ENCODE results near the gene ROR2. TPM values are rescaled to one million over a fixed set of nuclear protein-coding genes. Genes with fewer than 3 reads are reported as not detected.
"Not testable (repeated sequence)": the region's sequence is repeated elsewhere in the genome, so short reads cannot be mapped to it uniquely, and the experiment has no call there.

ROR2 gene
- polyA plus RNA-seq, 1 donor, result 3.1 TPM

DNA sequence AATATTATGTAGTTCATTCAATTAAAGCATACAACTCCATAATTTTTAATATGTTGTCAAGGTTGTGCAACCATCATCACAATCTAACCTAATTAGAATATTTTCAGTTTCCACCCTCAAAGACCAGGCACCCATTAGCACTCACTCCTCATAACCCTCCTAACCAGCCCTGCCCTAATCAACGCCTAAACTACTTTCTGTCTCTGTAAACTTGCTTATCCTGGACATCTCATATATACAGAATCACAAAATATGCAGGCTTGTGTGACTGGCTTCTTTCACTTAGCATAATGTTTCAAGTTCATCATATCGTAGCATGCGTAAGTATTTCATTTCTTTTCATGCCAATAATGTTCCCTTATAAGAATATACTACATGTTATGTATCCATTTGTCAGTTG is 391.6 kb downstream of the ROR2 start:
- DNase-seq, result no peak

- no peak for DNase-seq
Observed at GRCh38 chr9:91557327-91557726, 392.7 kb downstream of the ROR2 start.

- no peak for DNase-seq
Observed at GRCh38 chr9:91555132-91555531, 394.9 kb downstream of the ROR2 start.

- no peak for DNase-seq
Observed at GRCh38 chr9:91549177-91549576, 400.9 kb downstream of the ROR2 start.

- DNase-seq, result no peak
Observed at GRCh38 chr9:91547081-91547480, 402.9 kb downstream of the ROR2 start.

GRCh38 chr9:91546574-91546973 is 403.5 kb downstream of the ROR2 start:
- DNase-seq, result no peak

DNA sequence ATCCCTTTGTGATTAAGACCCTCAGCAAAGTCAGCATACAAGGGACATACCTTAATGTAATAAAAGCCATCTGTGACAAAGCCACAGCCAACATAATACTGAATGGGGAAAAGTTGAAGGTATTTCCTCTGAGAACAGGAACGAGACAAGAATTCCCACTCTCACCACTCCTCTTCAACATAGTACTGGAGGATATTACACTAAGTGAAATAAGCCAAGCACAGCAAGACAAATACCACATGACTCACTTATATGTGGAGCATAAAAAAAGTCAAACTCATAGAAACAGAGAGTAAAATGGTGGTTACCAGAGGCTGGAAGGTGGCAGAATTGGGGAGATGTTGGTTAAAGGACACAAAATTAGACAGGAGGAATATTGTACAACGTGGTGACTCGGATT is 408.3 kb downstream of the ROR2 start:
- no peak for DNase-seq

DNA sequence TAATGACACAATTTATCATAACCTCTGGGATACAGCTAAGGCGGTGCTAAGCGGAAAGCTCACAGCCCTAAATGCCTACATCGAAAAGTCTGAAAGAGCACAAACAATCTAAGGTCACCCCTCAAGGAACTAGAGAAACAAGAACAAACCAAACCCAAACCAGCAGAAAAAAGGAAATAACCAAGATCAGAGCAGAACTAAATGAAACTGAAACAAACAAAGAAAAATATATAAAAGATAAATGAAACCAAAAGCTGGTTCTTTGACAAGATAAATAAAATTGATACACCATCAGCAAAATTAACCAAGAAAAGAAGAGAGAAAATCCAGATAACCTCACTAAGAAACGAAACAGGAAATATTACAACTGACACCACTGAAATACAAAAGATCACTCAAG is 409.5 kb downstream of the ROR2 start:
- not testable (repeated sequence) for DNase-seq

GRCh38 chr9:91536211-91536691 is 413.8 kb downstream of the ROR2 start:
- DNase-seq, result no peak

GRCh38 chr9:91534374-91534773 is 415.7 kb downstream of the ROR2 start:
- DNase-seq, result no peak

- DNase-seq, result no peak
Observed at GRCh38 chr9:91533382-91533781, 416.6 kb downstream of the ROR2 start.

- DNase-seq, result no peak
Observed at GRCh38 chr9:91532325-91532724, 417.7 kb downstream of the ROR2 start.

GRCh38 chr9:91530829-91531228 is 419.2 kb downstream of the ROR2 start:
- no peak for DNase-seq

GRCh38 chr9:91522481-91522880 is 427.5 kb downstream of the ROR2 start:
- DNase-seq, result peak; percentile 51

DNA sequence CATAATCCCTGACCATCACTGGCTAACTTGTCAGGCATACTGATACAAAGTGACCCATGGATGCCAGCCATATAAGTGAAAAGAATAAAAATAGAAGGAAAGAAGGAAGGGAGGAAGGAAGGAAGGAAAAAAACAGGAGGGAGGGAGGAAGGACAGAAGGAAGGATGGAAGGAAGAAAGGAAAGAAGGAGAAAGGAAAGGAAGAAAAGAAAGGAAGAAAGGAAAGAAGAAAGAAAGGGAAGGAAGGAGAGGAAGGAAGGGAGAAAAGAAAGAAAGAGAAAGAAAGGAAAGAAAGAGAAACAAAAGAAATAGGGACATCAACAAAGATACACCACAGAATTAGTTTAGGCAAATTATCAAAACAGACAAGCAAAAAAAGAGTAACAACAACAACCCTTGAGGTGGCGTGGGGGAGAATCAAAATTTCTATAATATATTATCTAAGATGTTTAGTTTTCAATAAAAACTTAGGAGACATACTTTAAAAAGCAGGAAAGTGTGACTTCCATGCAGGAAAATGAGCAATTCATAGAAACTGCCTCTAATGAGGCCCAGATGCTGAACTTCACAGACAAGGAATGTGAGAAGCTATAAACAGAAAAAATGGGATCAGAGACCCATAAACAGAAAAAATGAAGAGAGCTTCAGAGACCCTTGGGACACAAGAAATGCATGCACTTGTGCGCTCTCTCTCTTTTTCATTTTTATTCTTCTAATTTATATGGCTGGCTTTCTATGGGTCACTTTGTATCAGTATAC is 430.3 kb downstream of the ROR2 start:
- DNase-seq, result no peak

GRCh38 chr9:91518462-91518861 is 431.6 kb downstream of the ROR2 start:
- DNase-seq, result no peak

DNA sequence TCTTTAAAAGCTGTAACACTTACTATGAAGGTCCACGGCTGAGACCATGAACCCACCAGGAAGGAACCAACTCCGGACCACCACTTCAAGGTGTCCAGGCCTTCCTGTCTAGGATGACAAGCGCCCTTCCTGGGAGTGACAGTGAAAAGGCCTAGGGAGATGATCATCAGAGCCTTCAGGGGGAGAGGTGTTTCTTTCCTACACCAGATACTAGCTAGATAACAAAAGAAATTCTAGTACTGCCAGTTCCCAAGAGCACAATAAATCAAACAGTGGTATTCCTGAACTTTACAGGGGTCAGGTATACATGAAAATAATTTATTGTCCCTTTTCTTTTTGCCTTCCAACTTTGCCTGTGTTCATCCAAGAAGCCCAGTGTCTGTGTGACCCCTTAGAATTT is 432.2 kb downstream of the ROR2 start:
- DNase-seq, result no peak

GRCh38 chr9:91517332-91517731 is 432.7 kb downstream of the ROR2 start:
- DNase-seq, result not testable (repeated sequence)

GRCh38 chr9:91516777-91517176 is 433.3 kb downstream of the ROR2 start:
- DNase-seq, result no peak

DNA sequence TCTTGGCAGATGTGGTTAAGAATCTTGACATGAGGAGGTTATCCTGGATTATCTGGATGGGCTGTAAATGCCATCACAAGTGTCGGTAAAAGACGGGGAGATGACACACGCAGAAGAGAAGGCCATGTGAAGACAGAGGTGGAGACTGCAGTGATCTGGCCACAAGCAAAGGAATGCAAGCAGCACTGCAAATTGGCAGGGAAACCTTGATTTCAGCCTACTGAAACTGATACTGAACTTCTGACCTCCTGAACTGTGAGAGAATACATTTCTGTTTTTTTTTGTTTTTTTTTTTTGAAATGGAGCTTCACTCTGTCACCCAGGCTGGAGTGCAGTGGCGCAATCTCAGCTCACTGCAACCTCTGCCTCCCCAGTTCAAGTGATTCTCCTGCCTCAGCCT is 433.9 kb downstream of the ROR2 start:
- no peak for DNase-seq

GRCh38 chr9:91515074-91515687 is 434.8 kb downstream of the ROR2 start:
- no peak for DNase-seq

Data from hindlimb muscle (tissue), 1 donor.